H1 (cell line): ENCODE results near the gene IGF2R. TPM values are rescaled to one million over a fixed set of nuclear protein-coding genes. Genes with fewer than 3 reads are reported as not detected.

ENCODE experiments used
- EP300 ChIP-seq, 2 experiments: IDR thresholded peaks; 1 replicate in 1 of 2; 2 replicates in 1 of 2; pipeline ENCODE4 v1.6.1; 2011 to 2012; ENCODE audit warnings: low read depth in 2 of 2, low read length in 2 of 2, mild to moderate bottlenecking in 2 of 2, borderline replicate concordance in 1 of 2, inconsistent platforms in 1 of 2, moderate library complexity in 1 of 2
- POU5F1 ChIP-seq: IDR thresholded peaks from 2 replicates; pipeline ENCODE4 v1.6.1; 2011; ENCODE audit warnings: low read depth, mild to moderate bottlenecking, low read length, moderate library complexity
- polyA plus RNA-seq, 7 experiments: library from polyadenylated mRNA; depleted of rRNA in 3 of 7; stranded (reverse) in 5 of 7; unstranded in 2 of 7; fragments of >200 nt in 5 of 7; fragments of 200-250 nt in 2 of 7; gene quantifications; 1 replicate in 5 of 7; 2 replicates in 1 of 7; 4 replicates in 1 of 7; pipeline versions ENCODE4 v1.2.1 to v1.2.3, GENCODE V29; 2011 to 2013; ENCODE audit warnings: missing spikeins in 2 of 7, mixed read lengths in 2 of 7
- total RNA-seq: library from RNA; stranded (reverse); fragmentation: NEBNext Ultra II Directional; extraction: Animal tissue kit (Norgen Biotek cat#: 25700); gene quantifications from 2 replicates; pipeline ENCODE4 v1.2.1, GENCODE V29; 2021
- TF ChIP-seq, protein P1 (sequence below), 3 experiments: IDR thresholded peaks; 1 replicate in 2 of 3; 2 replicates in 1 of 3; pipeline versions ENCODE4 v1.5.1 to v1.6.1; 2011; ENCODE audit warnings: low read length in 3 of 3, mild to moderate bottlenecking in 3 of 3, inconsistent platforms in 2 of 3, low read depth in 1 of 3, moderate library complexity in 1 of 3; ENCODE audit not compliant: insufficient read depth in 1 of 3; ENCODE audit errors: control extremely low read depth in 1 of 3
- TF ChIP-seq, protein P2 (sequence below): IDR thresholded peaks from 2 replicates; pipeline ENCODE4 v1.6.1; 2011; ENCODE audit warnings: low read depth, mild to moderate bottlenecking, low read length; ENCODE audit not compliant: insufficient read depth

Gene IGF2R
- total and polyA plus RNA-seq, 2 of the 8 experiments (the other 6 are each of a cell fraction or from before 2014, with no cell fraction given), result 20.6 to 74.1 TPM

DNA sequence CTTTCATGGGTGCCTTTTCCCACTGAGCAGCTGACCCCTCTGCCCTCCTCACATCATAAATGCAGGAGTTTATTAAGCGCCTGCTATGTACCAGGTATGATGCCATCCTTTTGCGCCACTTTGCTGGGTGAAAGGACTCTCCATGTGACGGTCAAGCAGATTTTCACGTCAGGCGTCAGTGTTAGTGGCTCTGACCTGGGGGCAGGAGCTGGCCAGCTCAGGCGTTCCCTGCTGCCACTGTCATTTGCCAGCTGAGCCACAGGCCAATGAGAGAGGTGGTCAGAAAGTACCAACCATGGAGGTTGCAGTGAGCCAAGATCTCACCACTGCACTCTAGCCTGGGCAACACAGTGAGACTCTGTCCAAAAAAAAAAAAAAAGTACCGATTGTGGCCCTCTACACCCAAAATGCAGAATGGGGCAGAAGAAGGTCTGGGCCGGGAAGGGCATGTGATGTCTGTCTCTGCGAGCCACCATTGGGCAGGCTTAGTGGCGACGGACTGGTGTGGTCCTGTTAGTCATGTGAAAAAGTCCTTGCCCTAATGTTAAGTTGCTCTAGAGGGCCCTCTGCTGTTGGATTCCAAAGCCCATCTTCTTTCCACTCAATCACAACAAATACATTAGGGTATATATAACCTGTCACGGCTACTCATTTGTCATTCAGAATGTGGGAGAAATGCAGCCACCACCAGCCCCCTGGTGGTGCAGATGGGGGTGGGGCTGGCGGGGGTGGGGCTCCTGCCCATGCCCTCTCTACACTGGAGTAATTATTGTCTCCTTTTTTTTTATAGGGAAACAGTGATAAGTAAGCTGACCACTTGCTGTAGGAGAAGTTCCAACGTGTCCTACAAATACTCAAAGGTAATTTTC lies 134.3 kb downstream of the IGF2R start (continued):
- TF ChIP-seq, protein P1, sequence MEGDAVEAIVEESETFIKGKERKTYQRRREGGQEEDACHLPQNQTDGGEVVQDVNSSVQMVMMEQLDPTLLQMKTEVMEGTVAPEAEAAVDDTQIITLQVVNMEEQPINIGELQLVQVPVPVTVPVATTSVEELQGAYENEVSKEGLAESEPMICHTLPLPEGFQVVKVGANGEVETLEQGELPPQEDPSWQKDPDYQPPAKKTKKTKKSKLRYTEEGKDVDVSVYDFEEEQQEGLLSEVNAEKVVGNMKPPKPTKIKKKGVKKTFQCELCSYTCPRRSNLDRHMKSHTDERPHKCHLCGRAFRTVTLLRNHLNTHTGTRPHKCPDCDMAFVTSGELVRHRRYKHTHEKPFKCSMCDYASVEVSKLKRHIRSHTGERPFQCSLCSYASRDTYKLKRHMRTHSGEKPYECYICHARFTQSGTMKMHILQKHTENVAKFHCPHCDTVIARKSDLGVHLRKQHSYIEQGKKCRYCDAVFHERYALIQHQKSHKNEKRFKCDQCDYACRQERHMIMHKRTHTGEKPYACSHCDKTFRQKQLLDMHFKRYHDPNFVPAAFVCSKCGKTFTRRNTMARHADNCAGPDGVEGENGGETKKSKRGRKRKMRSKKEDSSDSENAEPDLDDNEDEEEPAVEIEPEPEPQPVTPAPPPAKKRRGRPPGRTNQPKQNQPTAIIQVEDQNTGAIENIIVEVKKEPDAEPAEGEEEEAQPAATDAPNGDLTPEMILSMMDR (IDR thresholded peaks at IDR 0.05; ENCODE audit: control extremely low read depth in 1 of 3, insufficient read depth in 1 of 3, low read depth in 1 of 3, low read length in 3 of 3), result peak; percentile 8 to 63 (median 57)
- TF ChIP-seq EP300 (IDR thresholded peaks at IDR 0.05; ENCODE audit: borderline replicate concordance in 1 of 2, low read depth in 2 of 2, low read length in 2 of 2) (no peak), POU5F1 (no peak)
- TF ChIP-seq, protein P2, sequence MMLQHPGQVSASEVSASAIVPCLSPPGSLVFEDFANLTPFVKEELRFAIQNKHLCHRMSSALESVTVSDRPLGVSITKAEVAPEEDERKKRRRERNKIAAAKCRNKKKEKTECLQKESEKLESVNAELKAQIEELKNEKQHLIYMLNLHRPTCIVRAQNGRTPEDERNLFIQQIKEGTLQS, result no peak
